GM10266 (cell line): ENCODE data around the gene TBATA.

ENCODE experiments used
- DNase-seq: peaks from one replicate; pipeline ENCODE4 v3.0.0; 2012; ENCODE audit errors: extremely low spot score
- CTCF ChIP-seq: IDR thresholded peaks from 2 replicates; pipeline ENCODE4 v1.5.1; 2012; ENCODE audit warnings: mild to moderate bottlenecking, low read depth; ENCODE audit not compliant: control insufficient read depth, insufficient read depth; ENCODE audit errors: missing control alignments

The TBATA gene

GRCh38 chr10:70809011-70809611 is 23.9 kb upstream of the TBATA start:
- no peak for DNase-seq
- TF ChIP-seq CTCF, result no peak

GRCh38 chr10:70807556-70807955 is 22.4 kb upstream of the TBATA start:
- no peak for DNase-seq
- no peak for TF ChIP-seq CTCF

GRCh38 chr10:70806841-70807240 is 21.7 kb upstream of the TBATA start:
- no peak for DNase-seq
- TF ChIP-seq CTCF, result no peak

- no peak for TF ChIP-seq CTCF
- DNase-seq, result no peak
Measured at GRCh38 chr10:70805619-70806215, 20.5 kb upstream of the TBATA start.

- DNase-seq, result no peak
- TF ChIP-seq CTCF, result no peak
Measured at GRCh38 chr10:70804421-70804808, 19.2 kb upstream of the TBATA start.

GRCh38 chr10:70803775-70804420 is 18.7 kb upstream of the TBATA start:
- no peak for TF ChIP-seq CTCF
- no peak for DNase-seq

- DNase-seq, result no peak
- TF ChIP-seq CTCF, result no peak
Measured at GRCh38 chr10:70801854-70802253, 16.7 kb upstream of the TBATA start.
